Neural progenitor cell (in vitro differentiated cells): ENCODE results near the gene SFT2D3.

ENCODE experiments used
- EZH2 ChIP-seq: fragments of 200-600 bp; sonication (generic); IDR thresholded peaks from 2 replicates; pipeline ENCODE4 v1.6.1; 2017; ENCODE audit warnings: antibody characterized with exemption, mild to moderate bottlenecking, moderate library complexity
- TF ChIP-seq, protein P1 (sequence below): fragments of 200-600 bp; sonication (generic); IDR thresholded peaks from 2 replicates; pipeline ENCODE4 v1.5.1; 2017; ENCODE audit warnings: antibody characterized with exemption, mild to moderate bottlenecking

DNA sequence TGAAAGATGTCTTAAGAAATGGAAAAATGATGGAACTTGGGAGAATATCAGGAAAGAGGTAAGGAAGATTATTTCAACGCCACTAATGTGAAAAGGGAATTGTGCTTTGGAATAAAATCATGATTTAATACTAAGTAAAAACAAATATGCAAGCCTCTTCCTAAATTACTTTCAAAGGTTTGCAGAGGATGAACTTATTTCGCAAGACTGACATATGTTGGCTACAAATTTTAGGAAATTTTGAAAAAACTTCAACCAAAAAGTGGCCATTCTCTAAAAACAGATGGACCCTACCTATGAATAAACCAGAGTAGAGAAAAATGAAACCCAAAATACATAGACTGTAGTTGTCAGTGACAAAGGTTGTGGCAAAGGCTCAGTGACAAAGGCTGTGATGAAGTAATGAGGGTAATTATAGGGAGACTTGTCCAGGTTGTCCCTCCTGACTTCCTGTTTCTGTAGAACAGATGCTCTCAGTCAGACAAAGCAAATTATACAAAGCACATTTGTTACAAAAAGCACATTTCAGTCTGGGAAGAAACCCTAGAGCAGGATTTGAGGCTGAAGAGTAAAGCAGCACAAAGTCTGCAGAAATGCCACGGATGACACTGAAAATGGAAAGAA lies 39.5 kb downstream of the SFT2D3 start:
- TF ChIP-seq, protein P1, sequence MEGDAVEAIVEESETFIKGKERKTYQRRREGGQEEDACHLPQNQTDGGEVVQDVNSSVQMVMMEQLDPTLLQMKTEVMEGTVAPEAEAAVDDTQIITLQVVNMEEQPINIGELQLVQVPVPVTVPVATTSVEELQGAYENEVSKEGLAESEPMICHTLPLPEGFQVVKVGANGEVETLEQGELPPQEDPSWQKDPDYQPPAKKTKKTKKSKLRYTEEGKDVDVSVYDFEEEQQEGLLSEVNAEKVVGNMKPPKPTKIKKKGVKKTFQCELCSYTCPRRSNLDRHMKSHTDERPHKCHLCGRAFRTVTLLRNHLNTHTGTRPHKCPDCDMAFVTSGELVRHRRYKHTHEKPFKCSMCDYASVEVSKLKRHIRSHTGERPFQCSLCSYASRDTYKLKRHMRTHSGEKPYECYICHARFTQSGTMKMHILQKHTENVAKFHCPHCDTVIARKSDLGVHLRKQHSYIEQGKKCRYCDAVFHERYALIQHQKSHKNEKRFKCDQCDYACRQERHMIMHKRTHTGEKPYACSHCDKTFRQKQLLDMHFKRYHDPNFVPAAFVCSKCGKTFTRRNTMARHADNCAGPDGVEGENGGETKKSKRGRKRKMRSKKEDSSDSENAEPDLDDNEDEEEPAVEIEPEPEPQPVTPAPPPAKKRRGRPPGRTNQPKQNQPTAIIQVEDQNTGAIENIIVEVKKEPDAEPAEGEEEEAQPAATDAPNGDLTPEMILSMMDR: no peak
- no peak for TF ChIP-seq EZH2
